ENCODE data around the gene FAM13B. TPM values are rescaled to one million over a fixed set of nuclear protein-coding genes. Genes with fewer than 3 reads are reported as not detected.

FAM13B gene
- total and polyA plus RNA-seq, 10 of the 15 experiments (the other 5 are each of a cell fraction or from before 2014, with no cell fraction given) = 3.6 to 30.0 (median 20.3) TPM

DNA sequence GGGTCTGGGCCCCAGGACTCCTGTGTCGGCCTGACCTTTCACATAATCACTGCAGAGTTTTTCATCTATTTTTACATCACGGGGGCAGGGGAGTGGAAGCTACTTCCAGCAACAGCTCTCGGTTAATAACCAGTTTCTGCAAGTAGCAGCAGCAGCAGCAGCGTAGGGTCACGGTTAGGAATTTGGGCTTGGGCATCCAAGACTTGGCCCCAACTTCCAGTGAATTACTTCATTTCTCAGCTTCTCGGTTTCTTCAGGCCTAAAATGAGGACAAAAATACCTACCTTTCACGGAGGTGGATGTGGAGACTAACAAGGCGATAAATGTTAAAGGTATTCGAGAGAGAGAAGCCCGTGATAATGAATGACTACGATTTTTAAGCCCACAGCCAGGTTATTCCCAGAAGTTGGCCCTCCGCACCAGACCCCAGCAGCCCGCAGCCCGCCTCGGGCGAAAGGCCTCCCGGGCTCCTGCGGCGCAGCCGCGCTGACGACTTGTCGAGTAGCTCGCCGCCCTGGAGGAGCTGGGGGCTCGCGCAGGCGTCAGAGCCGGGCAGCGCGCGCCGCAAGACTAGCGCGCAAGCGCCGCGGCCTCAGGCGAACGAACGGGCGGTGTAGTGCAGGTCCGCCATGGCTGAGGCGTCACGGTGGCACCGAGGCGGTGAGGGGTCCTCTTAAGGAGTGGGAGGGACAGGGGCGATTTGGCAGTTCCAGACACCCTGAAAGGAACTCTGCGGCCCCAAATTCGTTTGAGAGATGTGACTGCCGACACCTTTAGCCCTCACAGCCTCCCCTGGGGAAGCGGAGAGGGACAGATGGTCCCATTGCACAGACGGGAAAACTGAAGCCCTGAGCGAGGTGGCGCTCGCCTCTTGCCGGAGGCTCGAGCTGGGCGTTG lies 143.8 kb downstream of the FAM13B start, which contains the start of gene PKD2L2 (continued):
- TF ChIP-seq, protein P1, sequence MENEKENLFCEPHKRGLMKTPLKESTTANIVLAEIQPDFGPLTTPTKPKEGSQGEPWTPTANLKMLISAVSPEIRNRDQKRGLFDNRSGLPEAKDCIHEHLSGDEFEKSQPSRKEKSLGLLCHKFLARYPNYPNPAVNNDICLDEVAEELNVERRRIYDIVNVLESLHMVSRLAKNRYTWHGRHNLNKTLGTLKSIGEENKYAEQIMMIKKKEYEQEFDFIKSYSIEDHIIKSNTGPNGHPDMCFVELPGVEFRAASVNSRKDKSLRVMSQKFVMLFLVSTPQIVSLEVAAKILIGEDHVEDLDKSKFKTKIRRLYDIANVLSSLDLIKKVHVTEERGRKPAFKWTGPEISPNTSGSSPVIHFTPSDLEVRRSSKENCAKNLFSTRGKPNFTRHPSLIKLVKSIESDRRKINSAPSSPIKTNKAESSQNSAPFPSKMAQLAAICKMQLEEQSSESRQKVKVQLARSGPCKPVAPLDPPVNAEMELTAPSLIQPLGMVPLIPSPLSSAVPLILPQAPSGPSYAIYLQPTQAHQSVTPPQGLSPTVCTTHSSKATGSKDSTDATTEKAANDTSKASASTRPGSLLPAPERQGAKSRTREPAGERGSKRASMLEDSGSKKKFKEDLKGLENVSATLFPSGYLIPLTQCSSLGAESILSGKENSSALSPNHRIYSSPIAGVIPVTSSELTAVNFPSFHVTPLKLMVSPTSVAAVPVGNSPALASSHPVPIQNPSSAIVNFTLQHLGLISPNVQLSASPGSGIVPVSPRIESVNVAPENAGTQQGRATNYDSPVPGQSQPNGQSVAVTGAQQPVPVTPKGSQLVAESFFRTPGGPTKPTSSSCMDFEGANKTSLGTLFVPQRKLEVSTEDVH (IDR thresholded peaks at IDR 0.05; ENCODE audit: low read depth, partially characterized antibody) = no peak
- TF ChIP-seq, protein P2, sequence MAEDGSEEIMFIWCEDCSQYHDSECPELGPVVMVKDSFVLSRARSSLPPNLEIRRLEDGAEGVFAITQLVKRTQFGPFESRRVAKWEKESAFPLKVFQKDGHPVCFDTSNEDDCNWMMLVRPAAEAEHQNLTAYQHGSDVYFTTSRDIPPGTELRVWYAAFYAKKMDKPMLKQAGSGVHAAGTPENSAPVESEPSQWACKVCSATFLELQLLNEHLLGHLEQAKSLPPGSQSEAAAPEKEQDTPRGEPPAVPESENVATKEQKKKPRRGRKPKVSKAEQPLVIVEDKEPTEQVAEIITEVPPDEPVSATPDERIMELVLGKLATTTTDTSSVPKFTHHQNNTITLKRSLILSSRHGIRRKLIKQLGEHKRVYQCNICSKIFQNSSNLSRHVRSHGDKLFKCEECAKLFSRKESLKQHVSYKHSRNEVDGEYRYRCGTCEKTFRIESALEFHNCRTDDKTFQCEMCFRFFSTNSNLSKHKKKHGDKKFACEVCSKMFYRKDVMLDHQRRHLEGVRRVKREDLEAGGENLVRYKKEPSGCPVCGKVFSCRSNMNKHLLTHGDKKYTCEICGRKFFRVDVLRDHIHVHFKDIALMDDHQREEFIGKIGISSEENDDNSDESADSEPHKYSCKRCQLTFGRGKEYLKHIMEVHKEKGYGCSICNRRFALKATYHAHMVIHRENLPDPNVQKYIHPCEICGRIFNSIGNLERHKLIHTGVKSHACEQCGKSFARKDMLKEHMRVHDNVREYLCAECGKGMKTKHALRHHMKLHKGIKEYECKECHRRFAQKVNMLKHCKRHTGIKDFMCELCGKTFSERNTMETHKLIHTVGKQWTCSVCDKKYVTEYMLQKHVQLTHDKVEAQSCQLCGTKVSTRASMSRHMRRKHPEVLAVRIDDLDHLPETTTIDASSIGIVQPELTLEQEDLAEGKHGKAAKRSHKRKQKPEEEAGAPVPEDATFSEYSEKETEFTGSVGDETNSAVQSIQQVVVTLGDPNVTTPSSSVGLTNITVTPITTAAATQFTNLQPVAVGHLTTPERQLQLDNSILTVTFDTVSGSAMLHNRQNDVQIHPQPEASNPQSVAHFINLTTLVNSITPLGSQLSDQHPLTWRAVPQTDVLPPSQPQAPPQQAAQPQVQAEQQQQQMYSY (CRISPR knock-in tag; IDR thresholded peaks at IDR 0.05) = no peak
- no peak for TF ChIP-seq RAD21 (IDR thresholded peaks at IDR 0.05; ENCODE audit: insufficient read depth, low read depth, low read length)
- TF ChIP-seq ZNF217 (IDR thresholded peaks at IDR 0.05) = peak; percentile 97; the same call in 1 of the 2 replicates
- TF ChIP-seq SMAD5 (IDR thresholded peaks at IDR 0.05; ENCODE audit: low read depth) = peak; percentile 76
- no peak for TF ChIP-seq EGR1 (IDR thresholded peaks at IDR 0.05; ENCODE audit: borderline replicate concordance in 1 of 2, low read depth in 2 of 2, low read length in 2 of 2)
- TF ChIP-seq PAX8 (IDR thresholded peaks at IDR 0.05) = no peak
- TF ChIP-seq RELA (IDR thresholded peaks at IDR 0.05; ENCODE audit: borderline replicate concordance, partially characterized antibody) = no peak
- TF ChIP-seq DPF2 (IDR thresholded peaks at IDR 0.05) = peak; percentile 69; the same call in 1 of the 2 replicates
- no peak for TF ChIP-seq ZZZ3 (IDR thresholded peaks at IDR 0.05; ENCODE audit: control insufficient read depth, insufficient read length, low read depth)
- TF ChIP-seq, protein P3, sequence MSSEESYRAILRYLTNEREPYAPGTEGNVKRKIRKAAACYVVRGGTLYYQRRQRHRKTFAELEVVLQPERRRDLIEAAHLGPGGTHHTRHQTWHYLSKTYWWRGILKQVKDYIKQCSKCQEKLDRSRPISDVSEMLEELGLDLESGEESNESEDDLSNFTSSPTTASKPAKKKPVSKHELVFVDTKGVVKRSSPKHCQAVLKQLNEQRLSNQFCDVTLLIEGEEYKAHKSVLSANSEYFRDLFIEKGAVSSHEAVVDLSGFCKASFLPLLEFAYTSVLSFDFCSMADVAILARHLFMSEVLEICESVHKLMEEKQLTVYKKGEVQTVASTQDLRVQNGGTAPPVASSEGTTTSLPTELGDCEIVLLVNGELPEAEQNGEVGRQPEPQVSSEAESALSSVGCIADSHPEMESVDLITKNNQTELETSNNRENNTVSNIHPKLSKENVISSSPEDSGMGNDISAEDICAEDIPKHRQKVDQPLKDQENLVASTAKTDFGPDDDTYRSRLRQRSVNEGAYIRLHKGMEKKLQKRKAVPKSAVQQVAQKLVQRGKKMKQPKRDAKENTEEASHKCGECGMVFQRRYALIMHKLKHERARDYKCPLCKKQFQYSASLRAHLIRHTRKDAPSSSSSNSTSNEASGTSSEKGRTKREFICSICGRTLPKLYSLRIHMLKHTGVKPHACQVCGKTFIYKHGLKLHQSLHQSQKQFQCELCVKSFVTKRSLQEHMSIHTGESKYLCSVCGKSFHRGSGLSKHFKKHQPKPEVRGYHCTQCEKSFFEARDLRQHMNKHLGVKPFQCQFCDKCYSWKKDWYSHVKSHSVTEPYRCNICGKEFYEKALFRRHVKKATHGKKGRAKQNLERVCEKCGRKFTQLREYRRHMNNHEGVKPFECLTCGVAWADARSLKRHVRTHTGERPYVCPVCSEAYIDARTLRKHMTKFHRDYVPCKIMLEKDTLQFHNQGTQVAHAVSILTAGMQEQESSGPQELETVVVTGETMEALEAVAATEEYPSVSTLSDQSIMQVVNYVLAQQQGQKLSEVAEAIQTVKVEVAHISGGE (CRISPR knock-in tag; IDR thresholded peaks at IDR 0.05) = no peak
- 0 out of 2 replicates have a peak, but pooled peaks have one; percentile 41 for TF ChIP-seq ZNF207 (IDR thresholded peaks at IDR 0.05; ENCODE audit: borderline replicate concordance)
- TF ChIP-seq, protein P4, sequence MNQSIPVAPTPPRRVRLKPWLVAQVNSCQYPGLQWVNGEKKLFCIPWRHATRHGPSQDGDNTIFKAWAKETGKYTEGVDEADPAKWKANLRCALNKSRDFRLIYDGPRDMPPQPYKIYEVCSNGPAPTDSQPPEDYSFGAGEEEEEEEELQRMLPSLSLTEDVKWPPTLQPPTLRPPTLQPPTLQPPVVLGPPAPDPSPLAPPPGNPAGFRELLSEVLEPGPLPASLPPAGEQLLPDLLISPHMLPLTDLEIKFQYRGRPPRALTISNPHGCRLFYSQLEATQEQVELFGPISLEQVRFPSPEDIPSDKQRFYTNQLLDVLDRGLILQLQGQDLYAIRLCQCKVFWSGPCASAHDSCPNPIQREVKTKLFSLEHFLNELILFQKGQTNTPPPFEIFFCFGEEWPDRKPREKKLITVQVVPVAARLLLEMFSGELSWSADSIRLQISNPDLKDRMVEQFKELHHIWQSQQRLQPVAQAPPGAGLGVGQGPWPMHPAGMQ (IDR thresholded peaks at IDR 0.05; ENCODE audit: borderline replicate concordance) = no peak
- TF ChIP-seq CREB1 (IDR thresholded peaks at IDR 0.05; ENCODE audit: low read depth) = peak; percentile 73; the same call in 1 of the 2 replicates

Data from GM12878 (cell line).